Stimulated activated CD4-positive, alpha-beta T cell treated with anti-CD3 and anti-CD28 coated beads, TNF-alpha, amount 100 ng/mL, for 48 hours (primary cell): ENCODE data around the gene FGF14.

ENCODE experiments used
- DNase-seq, 3 donors: peaks; one replicate each; pipeline ENCODE4 v3.0.0-alpha.2; 2020; ENCODE audit warnings: low read depth in 3 of 3

FGF14 gene

DNA sequence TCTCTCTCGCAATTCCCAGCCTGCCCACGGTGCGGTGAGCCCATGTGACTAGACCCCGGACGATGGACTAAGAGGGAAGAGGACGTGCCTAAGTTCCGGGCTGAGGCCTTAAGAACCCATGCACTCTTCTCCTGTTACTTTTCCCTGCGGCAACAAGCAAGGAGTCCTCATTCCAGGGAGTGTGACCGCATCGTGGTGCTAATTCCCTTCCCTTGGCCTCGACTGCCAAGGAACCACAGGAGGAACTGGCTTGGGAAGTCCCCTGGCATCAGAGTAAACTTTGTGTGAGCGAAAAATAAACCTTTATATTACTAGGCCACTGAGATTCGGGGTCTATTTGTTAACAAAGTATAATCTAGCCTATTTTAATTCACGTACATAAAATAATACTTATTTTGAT is 34.0 kb downstream of the FGF14 start:
- no peak for DNase-seq

DNA sequence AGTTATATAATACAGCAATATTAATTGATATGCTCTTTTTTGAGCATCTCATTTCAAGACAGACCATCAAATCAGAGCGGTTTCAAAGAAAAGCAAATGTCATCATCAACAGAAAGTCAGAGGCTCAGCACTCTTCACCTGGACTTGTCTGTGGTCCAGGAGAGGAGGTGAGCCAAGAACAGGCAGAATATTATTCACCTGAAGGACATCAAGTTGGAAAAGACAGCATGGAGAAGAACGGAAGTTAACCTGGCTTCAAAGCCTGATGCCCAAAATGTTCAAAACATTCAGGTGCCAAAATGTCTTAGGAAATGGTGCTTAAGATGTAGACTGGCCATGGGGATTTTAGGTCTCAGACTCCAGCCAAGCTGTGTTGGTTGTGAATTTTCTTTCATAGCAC is 40.7 kb downstream of the FGF14 start:
- DNase-seq: no peak

DNA sequence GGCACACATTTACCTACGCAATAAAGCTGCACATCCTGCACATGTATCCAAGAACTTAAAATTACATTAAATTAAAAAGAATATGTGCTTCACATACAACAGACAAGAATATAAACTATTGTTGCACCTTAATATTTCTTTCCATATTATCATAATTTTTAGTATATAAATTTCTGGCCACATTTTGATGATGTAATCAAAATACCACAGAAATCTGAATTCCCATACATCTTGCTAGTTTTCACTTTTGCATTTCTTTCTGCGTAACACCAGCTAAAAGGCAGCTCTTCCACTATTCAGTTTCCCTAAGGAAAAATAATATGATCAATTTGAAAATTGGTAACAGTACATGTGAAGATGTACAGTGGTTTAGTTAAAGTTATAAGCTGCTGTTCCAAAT is 42.6 kb downstream of the FGF14 start:
- no peak for DNase-seq

DNA sequence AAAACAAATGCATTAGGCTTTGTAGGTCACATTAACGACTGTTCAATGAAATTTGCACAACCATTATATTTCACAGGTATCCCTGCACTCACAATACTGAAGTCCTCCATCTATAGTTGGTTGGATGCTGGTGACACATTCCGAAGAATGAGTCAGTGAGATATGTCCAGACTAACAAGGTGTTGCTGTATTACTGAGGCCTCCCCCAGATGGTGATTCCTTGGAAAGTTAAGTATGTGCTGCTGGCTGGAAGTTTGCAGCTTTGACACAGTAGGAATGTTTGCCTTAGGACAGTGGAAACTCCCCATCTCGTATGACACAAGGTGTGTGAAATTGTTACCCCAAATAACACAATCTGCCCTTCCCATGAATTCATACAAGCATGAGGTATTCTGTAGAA is 46.6 kb downstream of the FGF14 start:
- DNase-seq: no peak

DNA sequence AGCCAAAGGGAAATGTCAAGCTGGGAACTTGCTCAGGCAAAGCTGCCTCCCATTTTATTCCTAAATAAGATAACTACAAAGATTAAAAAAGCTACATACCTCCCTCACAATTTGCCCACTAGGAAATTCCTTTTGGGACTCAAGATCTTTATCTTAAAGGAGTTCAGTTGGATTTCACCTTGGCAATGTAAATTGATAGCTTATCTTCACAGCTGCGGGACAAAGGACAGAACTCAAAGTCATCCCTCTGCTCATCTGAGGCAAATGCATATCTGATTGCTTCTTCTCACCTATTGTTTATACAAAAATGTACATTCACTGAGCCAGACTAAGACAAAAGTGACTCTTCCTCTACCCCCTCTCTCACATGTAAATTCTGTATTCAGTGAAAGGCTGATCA is 47.8 kb downstream of the FGF14 start:
- no peak for DNase-seq

DNA sequence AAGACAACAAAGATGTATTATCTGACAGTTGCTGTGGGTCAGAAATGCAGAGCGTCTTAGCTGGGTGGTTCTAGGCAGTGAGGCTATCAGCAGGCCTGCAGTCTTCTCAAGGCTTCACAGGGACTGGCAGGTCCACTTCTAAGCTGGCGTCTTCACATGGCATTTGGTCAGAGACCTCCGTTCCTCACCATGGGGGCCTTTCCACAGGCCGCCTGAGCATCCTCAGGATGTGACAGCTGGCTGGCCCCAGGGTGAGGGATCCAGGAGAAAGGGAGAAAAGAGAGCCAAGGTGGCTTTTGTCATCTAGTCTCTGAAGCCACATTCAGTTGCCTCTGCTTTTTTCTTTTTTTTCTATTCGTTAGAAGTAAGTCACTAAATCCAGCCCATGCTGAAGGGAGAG is 50.3 kb downstream of the FGF14 start:
- no peak for DNase-seq

DNA sequence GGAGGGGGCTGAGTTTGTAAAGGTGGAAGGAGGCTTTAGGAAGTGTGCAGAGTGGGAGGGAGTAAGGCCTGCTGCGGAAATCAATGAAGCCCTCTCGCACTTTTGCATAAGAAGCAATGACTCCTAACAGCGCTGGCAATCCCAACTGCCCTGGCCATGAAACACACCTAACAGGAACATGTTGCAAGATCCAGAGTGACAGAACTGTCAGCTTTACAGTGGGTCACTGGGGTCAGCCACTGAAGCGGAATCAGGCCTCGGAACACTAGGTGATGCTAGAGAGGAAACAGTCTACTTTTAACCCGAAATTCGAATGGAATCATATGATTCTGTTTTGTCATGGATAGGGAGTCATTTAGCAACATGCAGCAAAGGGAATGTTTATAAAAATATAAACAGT is 54.4 kb downstream of the FGF14 start:
- DNase-seq: no peak

DNA sequence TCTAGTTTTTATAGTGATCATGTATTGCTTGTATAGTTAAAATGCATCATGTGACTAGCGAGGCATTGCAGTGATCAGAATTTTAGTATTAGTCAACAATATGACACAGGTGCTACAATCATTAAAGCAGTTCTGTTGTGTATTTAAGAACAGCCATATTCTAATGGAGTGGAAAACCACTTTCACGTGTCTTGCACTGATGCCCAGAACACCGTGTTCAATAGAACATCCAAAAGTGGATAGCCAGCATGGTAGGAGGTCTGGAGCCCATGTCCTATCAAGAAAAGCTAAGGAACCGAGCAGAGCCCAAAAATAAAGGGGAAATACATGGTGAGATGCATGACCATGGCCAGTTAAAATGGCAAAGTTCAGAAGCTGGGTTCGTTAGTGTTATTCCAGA is 55.1 kb downstream of the FGF14 start:
- no peak for DNase-seq

DNA sequence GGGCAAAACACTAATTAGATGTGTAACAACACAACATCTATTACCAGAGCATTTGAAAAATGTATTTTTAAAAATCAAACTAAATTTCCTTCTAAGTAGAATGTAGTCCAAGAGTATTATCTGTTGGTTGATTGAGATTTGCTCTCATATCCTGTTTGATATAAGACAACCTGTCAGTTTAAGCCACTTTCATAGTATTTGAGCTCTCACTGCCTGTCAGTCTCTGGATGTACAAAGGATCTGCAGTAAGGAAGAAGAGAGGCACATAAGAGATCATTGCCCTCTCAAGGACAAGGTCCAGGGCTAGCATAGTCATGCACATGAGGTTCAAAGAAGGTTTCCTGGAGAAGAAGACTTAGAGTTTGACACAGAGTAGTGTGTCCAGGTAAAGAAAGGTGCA is 57.4 kb downstream of the FGF14 start:
- no peak for DNase-seq

- DNase-seq: no peak
These were observed 68.3 kb downstream of the FGF14 start for GRCh38 chr13:102333320-102334198.

- no peak for DNase-seq
These were observed 72.9 kb downstream of the FGF14 start for GRCh38 chr13:102328909-102329308.

DNA sequence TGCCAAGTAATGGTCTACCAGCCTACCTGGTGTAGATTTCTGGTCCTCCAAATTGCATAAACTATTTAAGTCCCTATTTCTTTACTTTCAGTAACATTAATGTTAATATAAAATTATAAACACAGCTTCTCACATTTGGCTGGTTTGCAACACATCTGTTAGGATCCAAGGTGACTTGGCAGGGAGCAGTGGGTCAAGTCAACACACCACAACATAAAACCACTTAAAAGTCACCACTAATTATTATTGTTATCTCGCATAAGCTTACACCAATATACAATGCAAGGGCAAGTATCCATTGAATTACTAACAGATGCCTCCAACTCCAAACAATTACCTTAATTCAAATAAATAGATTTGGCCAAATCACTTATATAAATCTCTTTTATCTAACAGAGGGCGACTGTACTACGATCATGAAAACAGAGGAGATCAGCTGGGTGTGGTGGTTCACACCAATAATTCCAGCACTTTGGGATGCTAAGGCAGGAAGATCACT is 74.7 kb downstream of the FGF14 start:
- no peak for DNase-seq

DNA sequence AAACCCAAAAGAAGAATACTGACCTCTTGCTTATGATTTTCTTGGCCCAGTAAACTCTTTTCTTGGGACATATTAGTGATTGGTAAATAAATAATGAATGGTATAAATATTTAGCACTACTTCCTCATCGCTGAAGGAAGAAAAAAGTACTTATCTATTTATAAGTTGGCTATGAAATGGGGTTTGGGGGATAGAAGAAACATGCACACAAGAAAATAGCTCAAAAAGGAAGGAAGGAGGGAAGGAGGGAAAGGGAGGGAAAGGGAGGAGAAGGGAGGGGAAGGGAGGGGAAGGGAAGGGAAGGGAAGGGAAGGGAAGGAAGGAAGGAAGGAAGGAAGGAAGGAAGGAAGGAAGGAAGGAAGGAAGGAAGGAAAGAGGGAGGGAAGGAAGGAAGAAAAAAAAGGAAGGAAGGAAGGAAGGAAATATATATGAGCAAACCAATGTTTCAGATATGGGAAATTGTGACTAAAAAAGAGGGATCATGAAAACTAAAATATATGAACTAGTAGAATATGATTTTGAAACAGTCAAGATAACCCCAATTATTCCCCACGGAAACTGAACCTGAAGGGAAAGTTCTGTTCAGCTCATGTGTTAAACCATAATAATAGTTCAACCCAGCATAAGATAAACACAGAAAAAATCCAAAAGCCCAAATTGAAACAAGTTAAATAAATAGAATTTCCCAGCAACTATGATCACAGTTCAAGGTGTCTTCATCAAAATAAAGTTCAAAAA is 75.3 kb downstream of the FGF14 start:
- DNase-seq: no peak

GRCh38 chr13:102325321-102325720 is 76.5 kb downstream of the FGF14 start:
- DNase-seq: no peak

DNA sequence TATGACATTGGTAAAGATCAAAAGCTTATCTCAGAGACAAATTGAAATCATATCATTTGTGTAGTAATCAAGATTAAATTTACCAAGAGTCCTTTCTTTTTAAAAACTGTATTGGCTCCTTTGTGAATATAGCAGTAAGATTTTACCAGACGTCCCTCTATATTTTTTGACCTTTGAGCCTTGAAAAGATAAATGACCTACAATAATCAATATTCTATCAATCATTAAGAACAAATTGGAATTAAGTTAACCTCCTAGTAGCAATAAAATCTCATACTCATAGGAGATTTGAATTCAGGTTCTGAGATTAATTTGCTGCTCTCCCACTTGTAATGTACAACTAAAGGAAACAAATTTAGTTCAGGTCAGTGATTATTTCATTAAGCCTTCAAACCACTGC is 78.3 kb downstream of the FGF14 start:
- no peak for DNase-seq

GRCh38 chr13:102323012-102323411 is 78.8 kb downstream of the FGF14 start:
- DNase-seq: no peak

GRCh38 chr13:102322211-102322610 is 79.6 kb downstream of the FGF14 start:
- DNase-seq: no peak

DNA sequence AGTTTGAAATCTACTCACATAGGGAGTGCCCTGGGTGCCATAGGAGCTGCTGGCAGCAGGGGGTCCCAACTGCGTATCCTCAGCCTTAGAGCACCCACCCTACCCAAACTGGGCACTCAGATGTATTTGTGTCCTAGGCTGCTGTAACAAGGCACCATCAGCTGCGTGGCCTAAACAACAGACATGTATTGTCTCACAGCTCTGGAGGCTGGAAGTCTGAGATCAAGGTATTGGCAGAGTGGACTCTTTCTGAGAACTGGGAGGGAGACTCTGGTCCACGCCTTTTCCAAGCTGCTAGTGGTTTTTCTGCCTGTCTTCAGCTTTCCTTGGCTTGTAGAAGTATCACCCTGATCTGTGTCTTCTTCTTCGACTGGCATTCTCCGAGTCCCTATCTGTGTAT is 83.6 kb downstream of the FGF14 start:
- no peak for DNase-seq

DNA sequence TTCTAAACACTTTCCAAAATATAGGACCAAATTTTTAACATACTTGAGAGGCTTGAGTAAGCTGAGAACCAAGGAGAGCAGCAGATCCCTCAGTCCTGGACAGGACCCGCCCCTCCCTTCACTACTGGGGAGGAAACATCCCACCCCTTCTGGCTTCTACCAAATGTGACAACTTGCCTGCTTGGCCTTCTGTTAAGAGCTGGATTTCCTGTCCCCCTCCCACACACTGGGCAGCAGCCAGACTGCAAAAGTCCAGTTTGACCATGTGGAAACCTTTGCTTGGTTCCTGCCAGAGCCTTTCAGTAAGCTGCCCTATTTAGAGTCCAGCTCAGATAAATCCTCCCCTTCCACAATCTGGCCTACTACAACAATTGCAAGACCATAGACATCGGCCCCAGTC is 84.3 kb downstream of the FGF14 start:
- no peak for DNase-seq

GRCh38 chr13:102316732-102317131 is 85.1 kb downstream of the FGF14 start:
- DNase-seq: no peak

DNA sequence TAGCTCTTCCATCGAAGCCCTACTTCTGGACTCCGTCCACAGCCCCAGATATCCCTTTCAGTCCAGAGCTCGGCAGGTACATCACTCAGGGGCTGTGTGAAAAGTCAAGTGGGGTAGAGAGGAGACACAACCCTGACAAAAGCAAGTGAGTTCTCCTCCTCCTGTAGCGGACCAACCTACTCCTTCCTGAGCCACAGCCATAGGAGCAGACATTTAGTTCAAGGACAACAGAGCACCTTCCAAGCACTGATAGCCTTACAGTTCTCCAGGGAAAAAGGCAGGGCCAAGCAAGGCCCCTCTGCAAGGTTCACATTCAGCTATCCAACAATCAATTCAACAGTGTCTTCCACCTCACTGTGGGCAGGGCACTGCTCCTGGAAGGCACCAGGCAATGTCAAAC is 89.0 kb downstream of the FGF14 start:
- DNase-seq: no peak

GRCh38 chr13:102311901-102312300 is 89.9 kb downstream of the FGF14 start:
- no peak for DNase-seq

GRCh38 chr13:102311419-102311796 is 90.4 kb downstream of the FGF14 start:
- no peak for DNase-seq
